ENCODE data around the gene SMC3.

DNA sequence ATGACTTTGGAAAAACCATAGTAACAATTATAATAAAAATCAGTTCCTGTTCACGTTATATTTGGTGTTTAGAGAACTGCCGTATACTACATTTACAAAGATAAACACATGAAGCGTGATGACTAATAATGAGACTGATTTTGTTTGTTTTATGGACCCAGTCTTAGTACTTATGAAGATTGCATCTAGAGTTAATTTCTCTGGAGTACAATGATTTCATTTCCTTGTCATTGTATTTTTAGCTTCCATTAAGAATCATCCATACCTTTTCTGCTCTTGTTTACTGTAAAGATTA is 79.6 kb downstream of the SMC3 start:
- TF ChIP-seq, protein P1, sequence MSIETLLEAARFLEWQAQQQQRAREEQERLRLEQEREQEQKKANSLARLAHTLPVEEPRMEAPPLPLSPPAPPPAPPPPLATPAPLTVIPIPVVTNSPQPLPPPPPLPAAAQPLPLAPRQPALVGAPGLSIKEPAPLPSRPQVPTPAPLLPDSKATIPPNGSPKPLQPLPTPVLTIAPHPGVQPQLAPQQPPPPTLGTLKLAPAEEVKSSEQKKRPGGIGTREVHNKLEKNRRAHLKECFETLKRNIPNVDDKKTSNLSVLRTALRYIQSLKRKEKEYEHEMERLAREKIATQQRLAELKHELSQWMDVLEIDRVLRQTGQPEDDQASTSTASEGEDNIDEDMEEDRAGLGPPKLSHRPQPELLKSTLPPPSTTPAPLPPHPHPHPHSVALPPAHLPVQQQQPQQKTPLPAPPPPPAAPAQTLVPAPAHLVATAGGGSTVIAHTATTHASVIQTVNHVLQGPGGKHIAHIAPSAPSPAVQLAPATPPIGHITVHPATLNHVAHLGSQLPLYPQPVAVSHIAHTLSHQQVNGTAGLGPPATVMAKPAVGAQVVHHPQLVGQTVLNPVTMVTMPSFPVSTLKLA (IDR thresholded peaks at IDR 0.05) = no peak
- TF ChIP-seq, protein P2, sequence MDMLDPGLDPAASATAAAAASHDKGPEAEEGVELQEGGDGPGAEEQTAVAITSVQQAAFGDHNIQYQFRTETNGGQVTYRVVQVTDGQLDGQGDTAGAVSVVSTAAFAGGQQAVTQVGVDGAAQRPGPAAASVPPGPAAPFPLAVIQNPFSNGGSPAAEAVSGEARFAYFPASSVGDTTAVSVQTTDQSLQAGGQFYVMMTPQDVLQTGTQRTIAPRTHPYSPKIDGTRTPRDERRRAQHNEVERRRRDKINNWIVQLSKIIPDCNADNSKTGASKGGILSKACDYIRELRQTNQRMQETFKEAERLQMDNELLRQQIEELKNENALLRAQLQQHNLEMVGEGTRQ (IDR thresholded peaks at IDR 0.05; ENCODE audit: low read depth, low read length) = no peak
- TF ChIP-seq, protein P2 (CRISPR knock-in tag; IDR thresholded peaks at IDR 0.05; ENCODE audit: borderline replicate concordance) = no peak
- TF ChIP-seq SIN3A (IDR thresholded peaks at IDR 0.05; ENCODE audit: borderline replicate concordance, low read depth, low read length) (no peak), POLR2A (IDR thresholded peaks at IDR 0.05; ENCODE audit: insufficient read depth in 1 of 2, low read depth in 2 of 2, low read length in 2 of 2) (no peak), HCFC1 (IDR thresholded peaks at IDR 0.05; ENCODE audit: low read depth, low read length) (no peak), POLR2AphosphoS5 (IDR thresholded peaks at IDR 0.05; ENCODE audit: low read depth, low read length) (no peak), NR1H2 (CRISPR knock-in tag; IDR thresholded peaks at IDR 0.05; ENCODE audit: borderline replicate concordance, low read depth) (no peak), CHD4 (IDR thresholded peaks at IDR 0.05; ENCODE audit: borderline replicate concordance, low read length) (no peak), MBNL3 (CRISPR knock-in tag; conservative IDR thresholded peaks at IDR 0.05) (no peak), ETV6 (CRISPR knock-in tag; conservative IDR thresholded peaks at IDR 0.05) (no peak)
- TF ChIP-seq, protein P3, sequence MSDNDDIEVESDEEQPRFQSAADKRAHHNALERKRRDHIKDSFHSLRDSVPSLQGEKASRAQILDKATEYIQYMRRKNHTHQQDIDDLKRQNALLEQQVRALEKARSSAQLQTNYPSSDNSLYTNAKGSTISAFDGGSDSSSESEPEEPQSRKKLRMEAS (IDR thresholded peaks at IDR 0.05) = no peak
